H1 (cell line): Measurements from ENCODE around the gene KAZALD1. TPM values are rescaled to one million over a fixed set of nuclear protein-coding genes. Genes with fewer than 3 reads are reported as not detected.

ENCODE experiments used
- CTCF ChIA-PET: fragments of 300-600 bp; sonication (Branson Sonifier 250); formaldehyde crosslinking; loops from one replicate; lab custom pipeline; 2021; ENCODE audit not compliant: partially characterized antibody; lab: Charles Lee
- POLR2A ChIA-PET: fragments of 300-600 bp; sonication (Branson Sonifier 250); formaldehyde crosslinking; loops from one replicate; lab custom pipeline; 2021; ENCODE audit warnings: inconsistent platforms; ENCODE audit not compliant: partially characterized antibody; lab: Charles Lee
- DNase-seq, 2 experiments: peaks; one replicate each; pipeline versions ENCODE4 v3.0.0 to v3.0.0-alpha.2; 2010 to 2022; ENCODE audit warnings: low spot score in 2 of 2, low read depth in 1 of 2, mixed read lengths in 1 of 2
- FAIRE-seq: peaks from 2 replicates; lab custom pipeline; 2011; peaks lifted over from hg19 to GRCh38; lab: Jason Lieb, UNC
- H2AFZ ChIP-seq: 2 replicates; pipeline ENCODE4 v1.8.1; 2012; ENCODE audit warnings: low read length, inconsistent platforms
- H2AK5ac ChIP-seq: 2 replicates; pipeline ENCODE4 v1.6.1; 2013; ENCODE audit warnings: low read depth, low read length
- H2BK120ac ChIP-seq: replicated peaks from 2 replicates; pipeline ENCODE3; 2013; ENCODE audit warnings: low read depth, low read length, inconsistent platforms
- H2BK12ac ChIP-seq: 2 replicates; pipeline ENCODE4 v1.6.1; 2013; ENCODE audit warnings: low read depth, low read length
- H2BK15ac ChIP-seq: 2 replicates; pipeline ENCODE4 v1.6.1; 2013; ENCODE audit warnings: low read length
- H2BK20ac ChIP-seq: 2 replicates; pipeline ENCODE4 v1.6.1; 2013; ENCODE audit warnings: low read length
- H2BK5ac ChIP-seq: 2 replicates; pipeline ENCODE4 v1.6.1; 2013; ENCODE audit warnings: low read depth, low read length
- H3K14ac ChIP-seq: 2 replicates; pipeline ENCODE4 v1.6.1; 2013; ENCODE audit warnings: inconsistent platforms; ENCODE audit not compliant: insufficient read length
- H3K18ac ChIP-seq: 2 replicates; pipeline ENCODE4 v1.6.1; 2013; ENCODE audit warnings: low read length; ENCODE audit errors: extremely low read depth
- H3K23ac ChIP-seq: 2 replicates; pipeline ENCODE4 v1.6.1; 2013; ENCODE audit warnings: inconsistent platforms; ENCODE audit not compliant: insufficient read length
- H3K23me2 ChIP-seq: 2 replicates; pipeline ENCODE4 v1.6.1; 2013; ENCODE audit warnings: low read depth, low read length
- H3K27ac ChIP-seq: 2 replicates; pipeline ENCODE4 v1.6.1; 2011; ENCODE audit warnings: low read depth, low read length, inconsistent platforms
- H3K27me3 ChIP-seq, 4 experiments: replicated peaks in 1 of 4; 1 replicate in 1 of 4; 2 replicates in 3 of 4; pipeline versions ENCODE4 v1.6.1 to v1.8.1; 2011 to 2013; ENCODE audit warnings: low read length in 3 of 4, mild to moderate bottlenecking in 3 of 4, inconsistent platforms in 2 of 4, mixed read lengths in 2 of 4, moderate library complexity in 1 of 4; ENCODE audit not compliant: control insufficient read depth in 3 of 4, insufficient read depth in 3 of 4; ENCODE audit errors: extremely low read depth in 1 of 4
- H3K36me3 ChIP-seq, 4 experiments: 2 replicates each; pipeline versions ENCODE4 v1.6.1 to v1.8.1; 2011 to 2013; ENCODE audit warnings: mild to moderate bottlenecking in 4 of 4, low read length in 3 of 4, moderate library complexity in 2 of 4, control low read depth in 1 of 4, inconsistent platforms in 1 of 4; ENCODE audit not compliant: insufficient read depth in 4 of 4, control insufficient read depth in 2 of 4
- H3K4ac ChIP-seq: replicated peaks from 2 replicates; pipeline ENCODE3; 2013; ENCODE audit warnings: low read length, low read depth, mixed read lengths, inconsistent platforms; ENCODE audit not compliant: insufficient read length
- H3K4me1 ChIP-seq, 4 experiments: replicated peaks in 1 of 4; 1 replicate in 1 of 4; 2 replicates in 3 of 4; pipeline versions ENCODE4 v1.6.1 to v1.8.1; 2011 to 2013; ENCODE audit warnings: low read length in 3 of 4, inconsistent platforms in 2 of 4, mixed read lengths in 1 of 4; ENCODE audit not compliant: insufficient read depth in 4 of 4, control insufficient read depth in 3 of 4
- H3K4me2 ChIP-seq, 2 experiments: 2 replicates each; pipeline versions ENCODE4 v1.6.1 to v1.8.1; 2011 to 2013; ENCODE audit warnings: low read depth in 2 of 2, low read length in 2 of 2, control low read depth in 1 of 2, inconsistent platforms in 1 of 2, mild to moderate bottlenecking in 1 of 2; ENCODE audit not compliant: insufficient read depth in 1 of 2
- H3K4me3 ChIP-seq, 4 experiments: fragments of 200-600, 300-600 bp in 1 of 4; sonication (generic), shearing (Covaris generic), sonication (Bioruptor Twin) in 1 of 4; 2 replicates each; pipeline versions ENCODE4 v1.5.1 to v1.8.1; 2011 to 2016; ENCODE audit warnings: low read length in 4 of 4, low read depth in 3 of 4, control low read depth in 2 of 4, inconsistent platforms in 2 of 4, mild to moderate bottlenecking in 2 of 4, mixed read lengths in 1 of 4, moderate library complexity in 1 of 4; ENCODE audit not compliant: insufficient read depth in 2 of 4; ENCODE audit errors: extremely low read depth in 1 of 4
- H3K56ac ChIP-seq: replicated peaks from 2 replicates; pipeline ENCODE3; 2013; ENCODE audit warnings: low read depth, mild to moderate bottlenecking, mixed read lengths, low read length, inconsistent platforms; ENCODE audit not compliant: insufficient read length
- H3K79me1 ChIP-seq: 2 replicates; pipeline ENCODE4 v1.6.1; 2013; ENCODE audit warnings: low read depth, low read length, control low read depth
- H3K79me2 ChIP-seq, 2 experiments: 2 replicates each; pipeline versions ENCODE4 v1.6.1 to v1.8.1; 2012 to 2013; ENCODE audit warnings: low read length in 2 of 2, mild to moderate bottlenecking in 2 of 2, inconsistent platforms in 1 of 2; ENCODE audit not compliant: insufficient read depth in 2 of 2, control insufficient read depth in 1 of 2
- H3K9ac ChIP-seq, 4 experiments: replicated peaks in 1 of 4; 1 replicate in 1 of 4; 2 replicates in 3 of 4; pipeline versions ENCODE4 v1.6.1 to v1.8.1; 2011 to 2013; ENCODE audit warnings: low read depth in 3 of 4, low read length in 3 of 4, control low read depth in 2 of 4, mild to moderate bottlenecking in 2 of 4, moderate library complexity in 2 of 4, inconsistent platforms in 1 of 4; ENCODE audit errors: extremely low read depth in 1 of 4
- H3K9me3 ChIP-seq, 2 experiments: 2 replicates each; pipeline versions ENCODE4 v1.6.1 to v1.8.1; 2012 to 2013; ENCODE audit warnings: mild to moderate bottlenecking in 2 of 2, moderate library complexity in 2 of 2, control low read depth in 1 of 2, inconsistent platforms in 1 of 2, low read depth in 1 of 2, low read length in 1 of 2, mixed read lengths in 1 of 2; ENCODE audit not compliant: insufficient read depth in 2 of 2
- H4K20me1 ChIP-seq, 2 experiments: replicated peaks in 1 of 2; 2 replicates each; pipeline versions ENCODE3 to v1.8.1; 2011 to 2013; ENCODE audit warnings: inconsistent platforms in 2 of 2, low read length in 2 of 2, mild to moderate bottlenecking in 1 of 2; ENCODE audit not compliant: insufficient read depth in 2 of 2, control insufficient read depth in 1 of 2
- H4K5ac ChIP-seq: 2 replicates; pipeline ENCODE4 v1.6.1; 2013; ENCODE audit warnings: low read length, low read depth, mixed read lengths, inconsistent platforms; ENCODE audit not compliant: insufficient read length
- H4K8ac ChIP-seq: 2 replicates; pipeline ENCODE4 v1.8.0; 2013; ENCODE audit warnings: mild to moderate bottlenecking, moderate library complexity, low read length, inconsistent platforms; ENCODE audit not compliant: insufficient read depth; ENCODE audit errors: extremely low read depth
- H4K91ac ChIP-seq: replicated peaks from 2 replicates; pipeline ENCODE3; 2013; ENCODE audit warnings: low read length, mixed read lengths, inconsistent platforms; ENCODE audit not compliant: insufficient read length
- CBX8 ChIP-seq: fragments of 300-800, 300-1000 bp; sonication (generic); IDR thresholded peaks from 2 replicates; pipeline ENCODE4 v1.7.1; 2016; ENCODE audit warnings: low read depth, low read length, borderline replicate concordance
- CEBPB ChIP-seq: IDR thresholded peaks from 2 replicates; pipeline ENCODE4 v1.6.1; 2012; ENCODE audit warnings: low read depth, low read length
- EP300 ChIP-seq, 2 experiments: IDR thresholded peaks; 1 replicate in 1 of 2; 2 replicates in 1 of 2; pipeline ENCODE4 v1.6.1; 2011 to 2012; ENCODE audit warnings: low read depth in 2 of 2, low read length in 2 of 2, mild to moderate bottlenecking in 2 of 2, borderline replicate concordance in 1 of 2, inconsistent platforms in 1 of 2, moderate library complexity in 1 of 2
- GTF2F1 ChIP-seq: IDR thresholded peaks from 2 replicates; pipeline ENCODE4 v1.6.1; 2012; ENCODE audit warnings: low read depth, low read length, improper control_type of control experiment, borderline replicate concordance
- KDM1A ChIP-seq: fragments of 200-600, 300-600 bp; sonication (generic); IDR thresholded peaks from 2 replicates; pipeline ENCODE4 v1.7.1; 2016; ENCODE audit warnings: mild to moderate bottlenecking, low read length, borderline replicate concordance
- RFX5 ChIP-seq: IDR thresholded peaks from 2 replicates; pipeline ENCODE4 v1.6.1; 2011; ENCODE audit warnings: low read depth, low read length, improper control_type of control experiment, borderline replicate concordance
- SRF ChIP-seq: IDR thresholded peaks from 2 replicates; pipeline ENCODE4 v1.6.1; 2011; ENCODE audit warnings: mild to moderate bottlenecking, low read depth, low read length, moderate library complexity
- WGBS, 2 experiments: shearing (Covaris generic) in 1 of 2; methylation state at CpG; one replicate each; pipeline versions ENCODE4 v1.1.6 to v1.1.7; 2013 to 2015; ENCODE audit warnings: low lambda C conversion rate in 2 of 2, mixed read lengths in 2 of 2, inconsistent platforms in 1 of 2, low coverage in 1 of 2, missing lambda C conversion rate in 1 of 2; ENCODE audit not compliant: insufficient replicate concordance in 2 of 2, insufficient coverage in 1 of 2, insufficient read length in 1 of 2; ENCODE audit errors: extremely low coverage in 1 of 2, missing lambda C conversion rate in 1 of 2; 5-methylcytosine and 5-hydroxymethylcytosine counted together
- polyA plus RNA-seq, 7 experiments: library from polyadenylated mRNA; depleted of rRNA in 3 of 7; stranded (reverse) in 5 of 7; unstranded in 2 of 7; fragments of >200 nt in 5 of 7; fragments of 200-250 nt in 2 of 7; gene quantifications; 1 replicate in 5 of 7; 2 replicates in 1 of 7; 4 replicates in 1 of 7; pipeline versions ENCODE4 v1.2.1 to v1.2.3, GENCODE V29; 2011 to 2013; ENCODE audit warnings: missing spikeins in 2 of 7, mixed read lengths in 2 of 7
- total RNA-seq: library from RNA; stranded (reverse); fragmentation: NEBNext Ultra II Directional; extraction: Animal tissue kit (Norgen Biotek cat#: 25700); gene quantifications from 2 replicates; pipeline ENCODE4 v1.2.1, GENCODE V29; 2021

The KAZALD1 gene
- total and polyA plus RNA-seq, 2 of the 8 experiments (the other 6 are each of a cell fraction or from before 2014, with no cell fraction given) = 0.65 to 1.9 TPM

DNA sequence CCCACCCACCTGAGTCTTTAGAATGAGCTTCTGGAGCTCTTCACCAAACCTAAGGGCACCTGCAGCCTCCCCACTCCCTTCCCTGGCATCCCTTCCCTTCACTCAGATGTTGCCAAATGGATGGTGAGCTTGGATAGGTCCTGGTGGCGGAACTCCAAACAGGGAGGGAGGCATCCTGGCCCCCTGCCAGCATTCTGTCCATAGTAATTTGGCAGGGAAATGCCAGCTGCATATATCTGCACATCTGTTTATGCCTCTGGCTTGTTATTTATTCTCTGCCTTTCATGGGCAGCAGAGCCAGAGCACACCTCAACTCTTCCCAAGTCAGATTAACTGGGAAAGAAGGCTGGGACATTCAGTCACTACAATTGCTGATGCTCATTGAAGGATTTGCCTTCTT lies 18.1 kb downstream of the KAZALD1 start:
- H3K4me3 ChIP-seq = no peak overlapping the region
- FAIRE-seq = no peak
- no peak overlapping the region for H3K18ac ChIP-seq
- H3K9me3 ChIP-seq = no peaks in the 10 kb centered on the region
- no peak overlapping the region for H4K8ac ChIP-seq
- H3K23ac ChIP-seq = no peak overlapping the region
- no peaks in the 10 kb centered on the region for H3K23me2 ChIP-seq
- no peak overlapping the region for H2BK15ac ChIP-seq
- TF ChIP-seq CEBPB (no peak), SRF (no peak), CBX8 (no peak), EP300 (IDR thresholded peaks at IDR 0.05; ENCODE audit: borderline replicate concordance in 1 of 2, low read depth in 2 of 2, low read length in 2 of 2) (no peak), GTF2F1 (no peak), KDM1A (no peak), RFX5 (no peak)
- TF ChIP-seq, all 59 proteins: peak for 0
- Histone ChIP-seq H3K36me3 (no peaks in the 10 kb centered on the region), H3K27ac (no peak overlapping the region), H2AFZ (no peak overlapping the region), H3K79me2 (no peaks in the 10 kb centered on the region), H3K4me1 (peaks cover 0 to 6% (median 1%) of the 10 kb centered on the region in 4 experiments; a peak in 4 of 7 replicates), H2AK5ac (no peak overlapping the region), H4K5ac (no peak overlapping the region), H4K91ac (no peak overlapping the region), H4K20me1 (peaks cover 0 to 1% of the 10 kb centered on the region in 2 experiments), H3K79me1 (no peaks in the 10 kb centered on the region), H3K14ac (no peak overlapping the region), H2BK120ac (no peak overlapping the region), H2BK5ac (no peak overlapping the region), H3K56ac (no peak overlapping the region), H2BK20ac (no peak overlapping the region), H3K9ac (no peak overlapping the region), H2BK12ac (no peak overlapping the region), H3K4ac (no peak overlapping the region), H3K27me3 (peaks cover 2 to 28% (median 20%) of the 10 kb centered on the region in 4 experiments), H3K4me2 (no peak overlapping the region)
- POLR2A ChIA-PET = no interaction called here
- no peak for DNase-seq
- CTCF ChIA-PET = interaction anchor here (1.2 to 59.5 kb wide), 6 partner anchors 19 to 83 kb away, joined by 4 to 2176 read pairs (median 11); partner anchors contain the start of genes KAZALD1, PDZD7 and SFXN3
- 85% methylated on average over 1 of the region's 1 CpG; no CpG with 5 or more reads in 1 of the 2 experiments for WGBS, 2 experiments
